GM21360 (cell line): ENCODE results near the gene MDM4.
A peak's percentile ranks its signal among the peaks of the same experiment; 100 is the strongest.
"Not testable (repeated sequence)": the region's sequence is repeated elsewhere in the genome, so short reads cannot be mapped to it uniquely, and the experiment has no call there.

Experiments
- ATAC-seq: cut with Tn5 transposase; IDR thresholded peaks from one replicate; pipeline ENCODE4 v1.9.1; 2021; ENCODE audit warnings: mild to moderate bottlenecking, moderate library complexity; ENCODE audit not compliant: unreplicated experiment

Gene MDM4, protein sequence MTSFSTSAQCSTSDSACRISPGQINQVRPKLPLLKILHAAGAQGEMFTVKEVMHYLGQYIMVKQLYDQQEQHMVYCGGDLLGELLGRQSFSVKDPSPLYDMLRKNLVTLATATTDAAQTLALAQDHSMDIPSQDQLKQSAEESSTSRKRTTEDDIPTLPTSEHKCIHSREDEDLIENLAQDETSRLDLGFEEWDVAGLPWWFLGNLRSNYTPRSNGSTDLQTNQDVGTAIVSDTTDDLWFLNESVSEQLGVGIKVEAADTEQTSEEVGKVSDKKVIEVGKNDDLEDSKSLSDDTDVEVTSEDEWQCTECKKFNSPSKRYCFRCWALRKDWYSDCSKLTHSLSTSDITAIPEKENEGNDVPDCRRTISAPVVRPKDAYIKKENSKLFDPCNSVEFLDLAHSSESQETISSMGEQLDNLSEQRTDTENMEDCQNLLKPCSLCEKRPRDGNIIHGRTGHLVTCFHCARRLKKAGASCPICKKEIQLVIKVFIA

DNA sequence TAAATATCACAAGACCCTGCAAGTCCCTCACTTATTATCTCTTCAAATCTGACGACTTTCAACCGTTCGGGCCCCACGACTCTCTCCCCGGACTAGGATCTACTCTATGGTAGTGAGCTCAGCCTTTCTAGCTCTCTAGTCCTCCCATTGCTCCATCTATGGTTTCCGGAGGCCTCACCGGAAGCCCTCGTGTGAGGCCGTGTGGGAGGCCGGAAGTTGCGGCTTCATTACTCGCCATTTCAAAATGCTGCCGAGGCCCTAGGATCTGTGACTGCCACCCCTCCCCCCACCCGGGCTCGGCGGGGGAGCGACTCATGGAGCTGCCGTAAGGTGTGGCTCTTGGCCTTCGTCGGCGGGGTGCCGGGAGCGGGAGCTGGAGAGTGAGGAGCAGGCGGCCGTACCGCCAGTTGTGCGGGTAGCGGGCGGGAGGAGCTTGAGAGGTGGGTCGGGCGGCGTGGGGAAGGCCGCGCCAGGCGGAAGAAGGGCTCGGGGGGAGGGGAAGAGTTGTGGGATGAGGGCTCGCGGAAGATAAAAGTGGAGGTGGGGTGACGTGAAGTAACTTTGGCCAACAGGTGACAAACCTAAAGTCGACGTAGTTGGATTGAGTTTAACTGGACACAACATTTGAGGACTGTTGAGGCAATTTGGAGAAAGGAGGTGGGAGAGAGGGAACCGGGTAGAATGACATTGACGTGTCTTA, at the start of gene MDM4:
MDM4 (plus strand) TSS at position 227 of the 700 bp plus-strand sequence. CDS start 9,113 bp downstream, outside the sequence.
- peak; percentile 67 for ATAC-seq

DNA sequence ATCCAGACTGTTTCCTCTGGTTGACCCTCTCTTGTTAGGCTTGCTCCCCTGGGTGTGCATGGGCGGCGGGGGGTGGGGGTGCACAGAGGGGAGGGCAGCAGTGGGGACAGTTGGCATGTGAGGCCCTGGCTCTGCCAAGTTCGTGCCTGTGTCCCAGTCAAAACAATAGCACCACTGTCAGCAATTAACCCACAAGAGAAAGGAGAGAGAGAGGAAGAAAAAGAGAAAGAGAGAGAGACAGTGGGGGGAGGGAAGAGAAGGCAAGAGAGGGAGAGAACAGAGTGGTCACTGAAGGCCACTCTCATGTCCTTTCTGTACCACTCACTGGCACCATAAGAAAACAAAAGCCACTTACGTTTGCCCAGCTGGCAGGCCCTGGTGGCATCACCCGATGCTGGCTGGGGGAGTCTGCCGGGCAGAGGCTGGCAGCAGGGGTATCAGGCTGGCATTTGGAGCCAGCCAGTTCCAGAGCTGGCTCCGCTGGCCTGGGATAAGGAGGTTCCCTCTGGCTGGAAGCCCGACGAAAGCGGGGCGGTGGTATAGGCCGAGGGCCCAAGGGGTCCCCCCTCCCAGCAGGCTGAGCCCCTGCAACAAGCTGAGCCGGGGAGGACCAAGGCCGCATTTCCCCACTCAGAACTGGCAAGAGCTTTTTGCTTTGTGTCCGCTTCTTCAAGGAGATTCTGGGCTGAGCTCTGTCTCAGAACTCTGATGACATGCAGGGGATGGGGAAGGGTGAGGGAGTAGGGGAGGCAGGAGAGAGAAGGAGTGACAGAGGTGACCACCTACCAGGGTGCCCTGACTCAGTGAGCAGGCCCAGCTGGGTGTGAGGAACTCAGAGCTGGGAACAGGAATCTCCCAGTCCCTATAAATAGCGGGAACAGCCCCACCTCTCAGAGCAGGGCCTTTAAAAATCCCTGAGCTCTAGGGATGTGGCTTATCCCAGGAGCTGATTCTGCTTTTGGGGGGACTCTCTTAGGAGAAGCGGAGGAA, 49.5 kb upstream of the MDM4 start:
- no peak for ATAC-seq

DNA sequence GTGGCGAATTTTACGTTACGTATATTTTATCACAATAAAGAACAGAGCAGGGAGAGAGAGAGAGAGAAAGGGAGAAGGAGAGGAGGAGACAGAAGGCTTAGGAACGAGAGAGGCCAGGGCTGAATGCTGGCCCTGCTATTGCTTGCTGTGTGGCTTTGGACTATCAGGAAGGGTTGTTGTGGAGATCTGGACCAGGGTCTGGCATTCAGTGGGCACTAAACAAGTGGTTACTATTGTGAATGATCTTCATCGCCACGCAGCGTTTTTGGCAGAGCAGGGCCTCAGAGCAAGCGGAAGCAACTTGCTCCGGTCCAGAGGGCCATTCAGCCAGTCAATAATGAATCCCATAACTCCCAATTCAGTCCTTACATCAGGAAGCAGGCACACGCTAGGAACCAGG, 48.0 kb upstream of the MDM4 start:
- no peak for ATAC-seq

DNA sequence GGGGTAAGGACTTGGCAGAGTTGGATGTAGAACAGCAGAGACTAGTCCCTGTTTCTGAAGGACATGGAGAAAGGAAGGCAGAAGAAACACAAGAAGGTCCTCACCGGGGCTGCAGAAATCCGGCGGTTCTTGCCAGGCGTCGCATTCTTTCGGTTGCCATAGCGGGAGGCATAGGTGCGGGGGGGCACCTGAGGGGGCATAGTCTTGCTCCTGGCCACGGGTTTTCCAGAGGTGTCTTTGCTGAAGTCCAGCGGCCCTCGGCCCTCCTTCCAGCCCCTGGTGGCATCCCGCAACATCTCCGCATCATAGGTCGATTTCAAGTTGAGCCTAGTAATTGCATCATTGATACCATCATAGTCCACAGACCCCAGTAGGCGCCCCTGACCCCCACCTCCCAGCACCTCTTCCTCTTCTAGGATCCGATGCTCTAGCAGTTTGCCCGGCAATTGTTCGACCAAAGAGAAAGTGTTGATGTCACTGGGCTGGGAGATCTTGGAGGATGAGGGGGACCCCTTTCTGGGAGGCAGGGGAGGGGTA, 47.4 kb upstream of the MDM4 start:
- ATAC-seq, result no peak

DNA sequence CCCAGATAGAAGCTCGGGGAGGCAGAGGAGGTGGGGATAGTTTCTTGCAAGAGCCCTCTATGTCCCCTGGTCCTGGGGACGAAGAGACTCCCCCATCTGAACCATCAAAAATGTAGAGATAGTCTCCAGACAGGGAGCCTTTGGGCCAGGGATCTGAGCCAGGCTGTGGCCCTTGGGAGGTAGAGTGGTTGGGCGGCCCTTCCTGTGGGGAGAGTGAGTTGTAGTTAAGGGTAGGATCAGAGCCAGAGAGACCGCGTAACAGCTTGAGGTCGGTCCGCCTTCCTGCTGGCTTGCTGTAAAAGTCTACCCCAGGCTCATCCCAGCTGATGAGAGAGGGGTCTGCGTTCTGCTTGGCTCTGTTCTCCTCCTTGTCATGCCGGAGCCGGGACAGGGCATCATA, 46.9 kb upstream of the MDM4 start:
- no peak for ATAC-seq

DNA sequence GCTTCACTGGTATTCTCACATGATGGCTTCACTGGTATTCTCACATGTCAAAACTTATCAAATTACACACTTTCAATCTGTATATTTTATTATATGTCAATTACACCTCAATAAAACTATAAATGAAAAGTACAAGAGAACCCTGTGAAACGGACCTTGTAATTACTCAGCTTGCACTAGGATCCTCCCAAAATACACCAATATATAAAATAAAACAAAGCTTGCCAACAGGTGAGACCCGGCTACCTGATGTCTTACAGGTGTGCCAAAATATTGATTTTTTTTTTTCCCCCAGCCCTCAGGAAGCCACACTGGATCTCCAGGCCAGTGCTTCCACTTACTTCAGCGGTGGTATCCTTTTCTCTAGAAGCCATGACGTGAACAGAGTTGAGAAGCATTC, 44.5 kb upstream of the MDM4 start:
- ATAC-seq, result no peak

DNA sequence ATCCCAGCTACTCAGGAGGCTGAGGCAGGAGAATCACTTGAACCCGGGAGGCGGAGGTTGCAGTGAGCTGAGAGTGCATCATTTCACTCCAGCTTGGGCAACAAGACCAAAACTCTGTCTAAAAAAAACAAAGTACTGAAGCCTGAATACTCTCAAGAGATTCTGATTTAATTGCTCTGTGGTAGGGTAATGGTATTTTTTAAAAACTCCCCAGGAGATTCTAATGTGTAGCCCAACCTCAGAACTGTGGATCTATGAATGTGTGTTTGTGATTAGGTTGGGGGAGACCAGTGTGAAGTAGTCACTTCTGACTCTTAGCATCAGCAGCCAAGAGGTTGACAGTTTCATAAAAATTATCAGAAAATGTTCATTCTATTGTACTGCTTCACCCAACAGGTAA, 43.5 kb upstream of the MDM4 start:
- no peak for ATAC-seq

DNA sequence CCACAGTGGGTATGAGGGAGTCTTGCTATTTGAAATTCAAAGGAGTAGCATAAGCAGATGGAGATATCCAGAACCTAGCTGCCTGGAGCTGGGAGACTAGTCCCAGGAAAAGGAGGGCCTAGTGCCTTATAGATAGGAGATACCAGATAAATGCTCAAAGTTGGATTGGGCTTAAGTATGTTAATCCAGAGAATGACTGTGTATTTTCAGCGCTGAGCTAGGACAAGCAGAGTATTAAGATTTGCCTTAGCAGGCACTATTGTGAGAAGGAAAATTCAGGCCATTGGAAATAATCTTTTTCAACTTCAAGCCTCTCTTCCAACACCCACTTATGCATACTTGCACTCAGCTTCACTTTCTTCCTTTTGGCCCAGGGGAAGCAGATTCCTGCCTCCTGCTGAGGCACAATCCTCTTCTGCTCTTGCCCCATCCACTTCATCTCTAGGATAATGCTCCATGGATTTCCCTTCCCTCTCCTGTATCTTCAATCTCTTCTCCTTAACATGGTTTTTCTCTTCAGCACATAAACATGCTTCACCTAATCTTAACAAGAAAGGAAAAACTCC, 42.7 kb upstream of the MDM4 start:
- ATAC-seq, result no peak

DNA sequence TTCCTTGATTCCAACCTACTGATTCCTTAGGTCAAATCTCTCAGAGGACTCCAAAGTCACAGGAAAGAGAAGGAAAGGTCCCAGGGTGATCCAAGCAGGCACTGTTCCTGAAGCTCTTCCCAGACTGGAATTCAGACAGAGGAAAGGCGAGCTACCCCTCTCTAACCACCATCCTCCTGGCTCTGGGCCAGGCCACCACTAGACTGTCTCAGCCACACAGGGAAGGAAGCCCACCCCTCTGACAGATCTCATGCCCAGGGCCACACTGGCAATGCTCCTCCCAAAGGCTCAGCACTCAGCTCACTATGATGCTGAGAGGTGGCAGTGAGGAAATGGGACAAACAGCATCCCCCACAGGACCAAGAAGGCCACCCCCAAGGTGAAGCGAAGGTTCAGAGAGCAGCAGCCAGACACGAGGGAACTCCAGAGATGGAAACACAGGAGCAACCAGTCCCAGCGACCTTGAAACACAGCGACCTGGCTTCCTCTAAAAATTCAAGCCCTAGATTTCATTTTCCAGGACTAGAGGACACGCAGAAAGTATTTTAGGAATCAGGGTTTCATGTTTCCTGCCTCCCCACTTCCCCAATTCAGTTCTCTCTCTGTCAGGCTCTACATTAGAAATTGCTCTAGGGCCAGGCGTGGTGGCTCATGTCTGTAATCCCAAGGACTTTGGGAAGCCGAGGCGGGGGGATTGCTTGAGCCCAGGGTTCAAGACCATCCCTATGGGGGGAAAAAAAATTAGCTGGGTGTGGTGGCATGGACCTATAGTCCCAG, 40.4 kb upstream of the MDM4 start:
- ATAC-seq, result no peak

DNA sequence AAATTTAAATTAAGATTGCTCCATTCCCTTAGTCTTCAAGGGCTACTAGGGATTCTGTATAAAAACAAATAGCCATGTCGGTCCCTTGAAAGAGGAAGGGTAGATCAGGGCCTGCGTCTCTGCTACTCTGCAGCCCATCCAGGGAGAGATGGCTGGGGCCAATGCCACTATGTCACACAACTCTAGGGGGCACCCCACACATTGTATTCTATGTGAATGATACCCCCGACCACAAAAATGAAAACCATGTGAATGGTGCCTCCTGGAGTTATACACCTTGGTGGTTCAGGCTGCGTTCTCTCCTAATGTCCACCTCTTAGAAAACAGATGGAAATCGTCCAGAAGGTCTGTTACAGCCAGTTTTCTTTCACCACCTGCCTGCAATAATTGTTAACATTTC, 39.6 kb upstream of the MDM4 start:
- ATAC-seq, result no peak

DNA sequence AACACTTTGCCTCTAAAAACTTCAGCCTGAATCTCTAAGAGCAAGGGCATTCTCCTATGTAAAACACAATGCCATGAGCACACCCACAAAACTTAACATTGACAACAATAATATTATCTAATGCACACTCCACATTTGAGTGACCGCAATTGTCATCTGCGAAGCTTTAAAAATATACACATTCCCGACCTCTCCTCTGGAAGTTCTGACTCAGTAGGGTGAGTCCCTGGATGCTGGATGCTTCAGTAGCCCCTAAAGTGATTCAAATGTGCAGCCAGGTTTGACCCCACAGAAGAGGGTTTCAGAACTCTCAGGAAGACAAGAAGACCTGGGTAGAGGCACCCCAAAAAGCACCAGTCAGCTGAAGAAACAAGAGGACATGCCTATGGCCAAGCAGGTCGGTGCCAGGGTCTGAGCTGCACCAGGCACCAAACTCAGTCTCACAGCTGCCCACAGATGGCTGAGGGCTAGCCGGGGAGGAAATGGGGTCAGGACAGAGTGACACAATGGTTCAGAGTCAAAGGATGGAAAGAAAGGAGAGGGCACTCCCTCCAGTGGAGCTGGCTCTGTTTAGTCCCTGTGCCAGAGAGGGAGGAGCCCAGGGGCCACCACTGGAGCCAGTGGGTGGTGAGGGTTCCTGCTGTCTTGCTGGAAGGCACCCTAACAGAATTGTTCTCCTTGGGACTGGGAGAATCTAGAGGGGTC, 39.0 kb upstream of the MDM4 start:
- no peak for ATAC-seq

DNA sequence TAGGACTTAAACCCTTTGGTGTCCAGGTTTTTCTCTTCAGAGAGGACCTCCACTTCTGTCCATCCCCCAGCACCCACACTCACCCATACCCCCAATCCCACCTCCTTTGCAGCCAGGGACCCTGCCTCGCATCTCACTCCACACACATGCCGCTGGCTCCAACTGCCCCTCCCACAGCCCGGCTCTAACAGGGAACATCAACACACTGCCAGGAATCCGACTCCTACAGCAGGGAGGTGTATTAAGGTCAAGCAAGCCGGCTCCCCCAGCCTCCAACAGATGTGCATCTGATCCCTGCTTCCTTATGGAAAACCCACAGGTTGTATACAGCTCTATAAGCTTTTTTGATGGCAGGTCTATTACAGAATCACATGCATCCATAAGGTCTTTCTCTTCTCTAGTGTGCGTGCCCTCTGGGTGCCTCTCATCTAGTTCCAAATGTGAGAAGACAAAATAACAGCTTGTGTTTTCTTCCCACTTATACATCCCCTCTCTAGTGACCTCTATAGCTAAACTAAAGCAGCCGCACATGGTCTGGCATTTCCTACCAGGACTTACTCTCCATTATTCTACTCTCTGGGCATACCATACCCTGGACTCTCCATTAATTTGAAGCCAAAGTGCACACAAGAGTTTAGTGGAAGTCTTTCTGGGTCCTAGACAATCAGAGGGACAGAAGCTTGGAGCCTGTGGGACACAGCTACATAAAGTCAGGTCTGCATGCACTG, 37.9 kb upstream of the MDM4 start:
- ATAC-seq, result no peak

DNA sequence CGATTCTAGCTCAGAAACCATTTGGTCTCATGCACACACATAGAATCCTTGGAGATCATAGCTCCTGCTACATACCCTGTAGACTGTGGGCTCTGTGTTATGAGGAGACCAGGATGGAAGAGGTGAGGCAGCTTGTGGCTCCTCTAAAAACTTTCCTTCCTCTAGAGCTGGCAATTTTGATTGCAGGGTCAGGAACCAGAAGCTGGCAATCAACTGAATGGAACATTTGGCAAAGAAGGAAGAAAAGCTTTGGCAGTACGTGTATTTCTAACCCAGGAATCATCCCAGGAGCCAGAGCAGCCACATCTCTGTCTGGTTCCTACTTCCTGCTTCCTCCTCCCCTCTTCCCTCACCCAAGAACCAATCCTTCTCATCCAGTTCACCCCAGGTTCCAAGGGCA, 37.3 kb upstream of the MDM4 start:
- no peak for ATAC-seq

DNA sequence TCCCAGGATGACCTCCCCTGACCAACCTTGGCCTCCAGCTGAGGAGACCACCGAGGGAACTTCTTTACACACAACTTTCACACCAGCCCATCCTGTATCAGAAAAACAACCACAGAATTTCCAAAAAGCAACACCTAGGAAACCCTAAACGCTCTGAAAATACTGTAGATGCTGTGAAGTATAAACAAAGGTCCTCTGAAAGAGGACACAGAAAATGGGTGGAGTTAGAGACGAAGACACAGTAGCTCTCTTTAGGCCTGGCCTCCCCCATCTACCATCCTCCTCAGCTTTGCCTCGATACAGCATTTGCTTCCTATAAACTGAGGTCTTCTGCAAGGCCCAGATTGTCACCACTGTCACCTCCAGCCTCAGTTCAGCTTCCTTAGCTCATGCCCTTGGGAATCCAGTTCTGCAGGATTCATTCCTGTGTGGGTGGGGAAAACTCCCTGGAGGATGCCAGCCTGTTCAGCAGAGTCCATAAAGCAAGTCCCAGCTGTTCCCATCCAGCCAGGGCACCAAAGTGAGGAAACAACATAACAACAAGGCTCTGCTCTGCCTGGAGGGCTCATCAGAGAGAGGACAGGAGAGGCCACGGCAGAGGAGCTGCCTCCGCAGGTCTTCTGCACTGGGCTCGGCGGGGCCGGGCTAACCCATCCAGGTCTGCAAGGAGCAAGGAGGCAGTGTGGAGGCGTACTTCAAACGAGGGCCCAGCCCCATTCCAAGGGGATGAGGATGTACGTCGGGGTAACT, 36.6 kb upstream of the MDM4 start:
- no peak for ATAC-seq

DNA sequence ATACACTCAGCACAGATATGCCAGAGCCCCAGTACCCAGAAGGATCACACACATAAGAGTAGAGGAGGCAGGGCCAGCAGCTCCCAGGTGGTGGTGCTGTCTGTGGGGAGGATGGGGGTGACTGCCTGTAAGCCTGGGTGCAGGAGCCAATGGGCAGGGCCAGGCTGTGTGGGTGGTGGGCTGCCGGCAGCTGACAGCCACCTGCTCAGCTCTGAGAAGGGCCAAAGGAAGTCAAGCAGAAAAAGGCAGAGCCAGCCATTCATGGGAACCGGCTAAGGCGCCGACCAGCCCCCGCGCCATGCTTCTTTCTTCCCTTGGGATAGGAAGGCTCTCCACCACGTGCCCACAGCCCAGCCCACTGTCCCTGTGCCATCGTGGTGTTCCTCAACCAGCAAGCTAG, 35.7 kb upstream of the MDM4 start:
- peak; percentile 71 for ATAC-seq

DNA sequence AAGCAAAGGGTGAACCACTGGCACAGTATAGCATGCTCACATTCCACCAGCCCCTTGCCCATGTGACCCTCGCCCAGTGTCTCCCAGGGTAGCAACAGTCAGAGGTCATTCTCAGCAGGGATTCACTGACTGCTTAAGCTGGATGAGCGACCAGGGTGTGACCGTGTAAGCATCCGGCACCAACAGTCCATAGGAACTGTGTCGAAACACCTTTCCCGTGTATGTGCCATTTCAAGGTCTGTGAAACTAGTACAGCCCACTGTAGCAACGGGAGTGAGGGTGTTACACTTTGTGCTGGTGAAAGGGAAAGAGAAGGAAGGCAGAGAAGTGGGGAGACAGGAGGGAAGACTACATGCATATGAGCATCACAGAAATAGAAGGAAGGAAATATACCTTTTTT, 32.4 kb upstream of the MDM4 start:
- ATAC-seq, result no peak

DNA sequence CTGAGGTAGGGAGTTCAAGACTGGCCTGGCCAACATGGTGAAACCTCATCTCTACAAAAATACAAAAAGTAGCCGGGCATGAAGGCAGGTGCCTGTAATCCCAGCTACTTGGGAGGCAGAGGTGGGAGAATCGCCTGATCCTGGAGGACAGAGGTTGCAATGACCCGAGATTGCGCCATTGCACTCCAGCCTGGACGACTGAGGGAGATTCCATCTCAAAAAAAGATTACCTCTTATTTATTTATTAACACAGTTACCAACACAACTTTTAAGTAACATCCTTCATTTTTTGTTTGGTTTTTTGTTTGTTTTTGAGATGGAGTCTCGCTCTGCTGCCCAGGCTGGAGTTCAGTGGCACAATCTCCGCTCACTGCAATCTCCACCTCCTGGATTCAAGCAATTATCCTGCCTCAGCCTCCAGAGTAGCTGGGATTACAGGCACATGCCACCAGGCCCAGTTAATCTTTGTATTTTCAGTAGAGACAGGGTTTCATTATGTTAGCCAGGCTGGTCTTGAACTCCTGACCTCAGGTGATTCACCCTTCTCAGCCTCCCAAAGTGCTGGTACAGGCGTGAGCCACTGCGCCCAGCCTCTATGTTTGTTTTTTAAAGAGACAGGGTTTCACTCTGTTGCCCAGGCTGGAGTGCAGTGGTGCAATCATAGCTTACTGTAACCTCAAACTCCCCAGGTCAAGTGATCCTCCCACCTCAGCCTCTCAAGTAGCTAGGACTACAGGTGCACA, 29.5 kb upstream of the MDM4 start:
- not testable (repeated sequence) for ATAC-seq
